Limb (tissue), 2 donors: ENCODE measurements around the gene LUC7L2.
"Not testable (repeated sequence)": the region's sequence is repeated elsewhere in the genome, so short reads cannot be mapped to it uniquely, and the experiment has no call there.

Experiments
- DNase-seq, 2 donors: peaks; one replicate each; pipeline ENCODE4 v3.0.0-alpha.2; 2016; ENCODE audit errors: extremely low spot score in 2 of 2

Gene LUC7L2

GRCh38 chr7:139446051-139446890 lies 86.6 kb downstream of the LUC7L2 start:
- DNase-seq, result no peak

DNA sequence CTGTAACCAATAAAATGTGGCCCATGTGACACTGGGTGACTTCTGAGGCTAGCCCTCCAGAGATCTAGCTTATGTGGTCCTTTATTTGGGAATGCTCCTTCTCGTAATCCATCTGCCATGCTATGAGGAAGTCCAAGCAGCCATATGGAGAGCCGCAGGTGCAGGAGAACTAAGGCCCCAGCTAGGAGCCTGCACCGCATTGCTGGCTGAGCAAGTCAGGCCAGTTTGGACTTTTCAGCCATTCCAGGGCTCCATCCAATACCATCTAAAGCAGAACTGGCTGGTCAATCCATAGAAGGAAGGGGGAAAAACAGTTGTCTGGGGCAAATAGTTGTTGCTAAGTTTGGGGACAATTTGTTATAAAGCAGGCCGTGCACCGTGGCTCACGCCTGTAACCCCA lies 91.2 kb downstream of the LUC7L2 start:
- no peak for DNase-seq

GRCh38 chr7:139451638-139452037 lies 91.9 kb downstream of the LUC7L2 start:
- DNase-seq, result no peak

- no peak for DNase-seq
Measured at GRCh38 chr7:139452958-139453672, 93.4 kb downstream of the LUC7L2 start.

DNA sequence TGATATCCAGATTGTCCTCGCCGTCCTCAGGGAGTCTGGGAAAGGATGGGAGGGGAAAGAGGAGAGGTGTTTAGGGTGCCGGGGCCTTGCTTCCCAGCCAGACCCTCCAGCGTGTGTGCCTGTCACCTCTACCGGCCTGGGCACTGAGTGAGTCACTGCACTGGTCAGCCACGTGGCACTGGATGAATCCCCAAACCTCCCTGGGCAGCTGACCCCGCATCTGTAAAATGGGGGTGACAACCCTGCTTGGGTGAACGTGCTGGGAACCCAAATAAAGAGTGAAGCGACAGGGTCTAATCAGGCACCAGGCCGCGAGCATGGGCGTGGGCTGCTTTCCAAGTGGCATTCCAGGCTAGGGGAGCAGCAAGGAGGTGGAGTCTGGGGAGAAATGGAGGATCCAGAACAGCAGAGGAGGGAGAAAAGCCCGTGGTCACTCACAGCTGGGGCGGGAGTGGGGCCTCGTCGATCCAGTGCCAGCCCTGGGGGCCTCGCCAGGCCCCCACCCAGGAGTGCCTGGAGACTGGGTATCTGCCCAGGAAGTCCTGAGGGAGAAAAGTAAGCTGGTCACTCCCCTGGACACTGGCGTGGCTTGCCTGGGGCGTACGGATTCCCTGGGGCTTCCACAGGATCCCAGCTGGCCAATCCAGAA lies 94.1 kb downstream of the LUC7L2 start:
- DNase-seq, result no peak

DNA sequence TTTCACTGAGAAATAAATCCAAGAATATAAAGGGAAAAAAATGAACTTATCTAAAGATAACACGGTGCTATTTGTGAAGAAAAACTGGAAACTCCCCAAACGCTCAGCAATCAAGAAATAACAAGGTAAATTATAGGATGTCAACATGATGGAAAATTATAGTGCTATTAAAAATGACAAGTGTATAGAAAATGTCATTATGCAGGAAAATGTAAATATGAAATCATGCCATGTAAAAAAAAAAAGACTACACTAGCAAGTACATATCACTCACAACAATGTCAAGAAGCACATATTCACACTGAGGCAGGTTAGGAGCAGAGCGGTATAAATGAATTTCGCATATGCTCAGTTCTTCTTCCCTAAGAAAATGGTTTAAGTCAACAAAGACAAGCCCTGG lies 96.1 kb downstream of the LUC7L2 start:
- DNase-seq, result no peak

GRCh38 chr7:139456511-139456910 lies 96.8 kb downstream of the LUC7L2 start:
- no peak for DNase-seq

DNA sequence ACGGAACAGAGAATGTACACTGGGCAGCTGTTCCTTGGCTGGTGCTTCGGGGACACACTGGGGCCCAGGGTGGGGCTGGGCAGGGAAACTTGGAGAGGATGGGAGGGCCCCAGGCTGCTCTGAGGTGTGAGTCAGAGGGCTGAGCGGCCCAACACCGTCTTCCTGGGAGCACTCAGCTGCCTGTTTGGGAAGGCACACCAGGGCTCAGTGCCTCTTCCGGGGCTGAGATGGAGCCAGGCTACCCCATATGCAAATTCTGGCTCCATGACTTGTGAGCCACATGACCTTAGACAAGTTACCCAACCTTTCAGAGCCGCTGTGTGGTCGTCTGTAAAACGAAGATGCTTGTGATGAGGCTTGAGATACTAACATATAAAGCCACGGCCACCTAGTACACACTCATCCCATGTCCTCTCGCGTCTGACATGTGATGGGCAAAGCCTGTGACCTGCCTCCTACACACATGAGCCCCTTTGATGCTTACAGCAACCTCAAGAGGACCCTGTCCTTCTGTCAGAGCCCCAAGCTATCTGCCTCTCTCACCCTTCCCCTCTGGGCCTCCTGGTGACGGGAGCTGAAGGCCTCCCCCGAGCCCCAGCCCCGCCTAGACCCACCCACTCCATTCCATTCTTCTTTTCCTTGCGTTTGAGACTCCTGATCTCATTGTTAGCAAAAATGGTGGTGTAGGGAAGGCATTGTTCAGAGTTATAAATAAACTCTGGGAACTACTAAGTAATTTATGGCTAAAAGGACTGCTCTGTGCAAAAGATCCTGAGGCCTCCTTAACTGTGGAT lies 97.7 kb downstream of the LUC7L2 start:
- DNase-seq, result no peak

DNA sequence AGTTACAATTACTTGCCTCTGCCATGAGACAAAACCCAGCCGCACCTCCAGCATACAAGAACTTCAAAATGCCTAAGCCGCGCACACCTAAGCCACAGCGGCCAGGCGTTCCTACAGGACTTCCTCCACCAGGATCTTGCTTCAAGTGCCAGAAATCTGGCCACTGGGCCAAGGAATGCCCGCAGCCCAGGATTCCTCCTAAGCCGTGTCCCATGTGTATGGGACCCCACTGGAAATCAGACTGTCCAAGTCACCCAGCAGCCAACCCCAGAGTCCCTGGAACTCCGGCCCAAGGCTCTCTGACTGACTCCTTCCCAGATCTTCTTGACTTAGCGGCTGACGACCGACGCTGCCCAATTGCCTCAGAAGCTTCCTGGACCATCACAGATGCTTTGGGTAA lies 103.7 kb downstream of the LUC7L2 start:
- DNase-seq, result not testable (repeated sequence)

GRCh38 chr7:139464511-139464910 lies 104.8 kb downstream of the LUC7L2 start:
- not testable (repeated sequence) for DNase-seq

GRCh38 chr7:139465072-139465471 lies 105.4 kb downstream of the LUC7L2 start:
- not testable (repeated sequence) for DNase-seq

GRCh38 chr7:139467729-139468128 lies 108.0 kb downstream of the LUC7L2 start:
- not testable (repeated sequence) for DNase-seq

DNA sequence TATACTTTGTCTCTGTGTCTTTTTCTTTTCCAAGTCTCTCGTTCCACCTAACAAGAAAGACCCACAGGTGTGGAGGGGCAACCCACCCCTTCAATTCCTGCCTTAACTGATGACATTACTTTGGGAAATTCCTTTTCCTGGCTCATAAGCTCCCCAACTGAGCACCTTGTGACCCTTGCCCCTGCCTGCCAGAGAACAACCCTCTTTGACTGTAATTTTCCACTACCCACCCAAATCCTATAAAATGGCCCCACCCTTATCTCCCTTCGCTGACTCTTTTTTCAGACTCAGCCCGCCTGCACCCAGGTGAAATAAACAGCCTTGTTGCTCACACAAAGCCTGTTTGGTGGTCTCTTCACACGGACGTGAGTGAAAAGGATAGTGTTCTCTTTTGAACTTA lies 108.6 kb downstream of the LUC7L2 start:
- DNase-seq, result not testable (repeated sequence)

DNA sequence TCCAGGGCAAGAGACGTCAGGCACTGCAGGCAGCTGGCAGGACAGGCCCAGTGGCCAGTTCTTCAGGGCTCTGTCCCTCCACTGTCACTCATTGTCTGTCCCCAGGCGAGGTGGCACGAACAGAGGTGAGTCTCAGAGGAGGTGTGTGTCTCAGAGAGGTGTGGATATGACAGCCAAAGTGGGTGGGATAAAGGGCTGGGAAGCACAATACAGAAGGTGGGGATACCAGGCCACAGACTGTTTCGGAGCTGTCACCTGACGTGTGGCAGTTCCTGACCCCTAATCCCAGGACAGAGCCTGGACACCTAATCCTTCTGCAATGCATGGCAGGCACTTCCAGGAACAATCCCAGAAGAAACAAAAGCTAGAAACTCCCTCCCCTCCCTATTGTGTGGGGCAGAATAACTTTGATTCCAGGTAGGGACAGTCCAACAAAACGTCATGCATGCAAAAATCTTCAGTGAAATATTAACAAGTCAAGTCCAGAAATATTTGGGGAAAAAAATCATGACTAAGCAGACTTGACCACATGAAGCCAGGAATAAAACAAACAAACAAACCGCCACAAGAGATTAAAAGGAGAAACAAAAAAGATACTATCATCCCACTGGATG lies 112.2 kb downstream of the LUC7L2 start:
- no peak for DNase-seq
